Heart right ventricle (tissue), 16 donors: Measurements from ENCODE around the gene CYP19A1. TPM values are rescaled to one million over a fixed set of nuclear protein-coding genes. Genes with fewer than 3 reads are reported as not detected.
A peak's percentile ranks its signal among the peaks of the same experiment; 100 is the strongest.

ENCODE experiments used
- ATAC-seq, 8 donors: fragments of 200-7000 bp; cut with Tn5 transposase; one replicate each; pipeline ENCODE4 v1.9.1; 2020; ENCODE audit warnings: mild to moderate bottlenecking in 8 of 8, moderate library complexity in 8 of 8, moderate number of reproducible peaks in 1 of 8
- DNase-seq, 2 donors: peaks; one replicate each; pipeline ENCODE4 v3.0.0-alpha.2; 2020
- H3K27ac ChIP-seq, 10 donors: fragments of 200-600 bp; sonication (generic) in 2 of 10; one replicate each; pipeline versions ENCODE4 v1.5.0 to v1.8.0; 2020 to 2022; ENCODE audit warnings: mild to moderate bottlenecking in 3 of 10
- H3K27me3 ChIP-seq, 7 donors: fragments of 200-600 bp; one replicate each; pipeline ENCODE4 v1.8.0; 2021 to 2022; ENCODE audit warnings: mild to moderate bottlenecking in 2 of 7
- H3K36me3 ChIP-seq, 9 donors: fragments of 200-600 bp; sonication (generic) in 1 of 9; one replicate each; pipeline versions ENCODE4 v1.5.0 to v1.8.0; 2020 to 2022; ENCODE audit warnings: mild to moderate bottlenecking in 2 of 9
- H3K4me1 ChIP-seq, 9 donors: fragments of 200-600 bp; sonication (generic) in 1 of 9; one replicate each; pipeline versions ENCODE4 v1.5.0 to v1.8.0; 2020 to 2022; ENCODE audit warnings: mild to moderate bottlenecking in 4 of 9
- H3K4me3 ChIP-seq, 10 donors: fragments of 200-600 bp; sonication (generic) in 2 of 10; one replicate each; pipeline versions ENCODE4 v1.5.0 to v1.8.0; 2020 to 2022; ENCODE audit warnings: mild to moderate bottlenecking in 7 of 10, moderate library complexity in 2 of 10
- H3K9me3 ChIP-seq, 11 donors: fragments of 200-600 bp in 10 of 11; sonication (generic) in 2 of 11; one replicate each; pipeline versions ENCODE4 v1.5.0 to v1.8.0; 2013 to 2022; ENCODE audit warnings: mild to moderate bottlenecking in 2 of 11, control low read depth in 1 of 11, moderate library complexity in 1 of 11
- CTCF ChIP-seq, 9 donors: fragments of 200-600 bp; sonication (generic) in 2 of 9; IDR thresholded peaks; one replicate each; pipeline versions ENCODE4 v1.5.0 to v1.8.0; 2021 to 2022; ENCODE audit warnings: antibody characterized with exemption in 9 of 9, mild to moderate bottlenecking in 5 of 9, moderate library complexity in 1 of 9
- WGBS, 2 donors: extraction: QIAGEN DNeasy Blood & Tissue Kit; methylation state at CpG; one replicate each; pipeline ENCODE4 v1.1.7; 2013; ENCODE audit warnings: inconsistent platforms in 1 of 2; 5-methylcytosine and 5-hydroxymethylcytosine counted together
- intact Hi-C, 10 donors: fragments of 100-400 bp; cut with DNase I; formaldehyde crosslinking; loops; one replicate each; pipeline versions ENCODE4 v1.11.1 to v1.14.2; 2022
- polyA plus RNA-seq, 2 donors: library from polyadenylated mRNA; stranded (reverse); fragments of 200-250 nt; gene quantifications; one replicate each; pipeline ENCODE4 v1.2.3, GENCODE V29; 2013
- total RNA-seq, 10 donors: library from RNA; stranded (reverse); fragmentation: NEBNext Ultra II Directional in 3 of 10; extraction: Animal tissue kit (Norgen Biotek cat#: 25700) in 3 of 10; gene quantifications; one replicate each; pipeline versions ENCODE4 v1.2.1 to v1.2.4, GENCODE V29; 2021 to 2023
- donor health status: Arrhythmogenic right ventricular cardiomyopathy.
- donor health status: ischemic (EF 13 %, LVEDD 7.1; RV severe dilation, severe dysfunction).
- donor health status: healthy with polysubstance abuse.
- donor health status: DM: no; HTN: yes; CAD: no.
- donor health status: DM: no; HTN: no; CAD: no.
- donor health status: ischemic (EF 25% LVEDD 6.9; RV normal size, moderate dysfunction).
- donor health status: ischemic (EF 25% LVEDD 5.7; RV mildly dilated, moderate dysfunction).
- donor health status: healthy.
- donor health status: DM: yes; HTN: yes; CAD: no.
- donor health status: Ischemic cardiomyopathy.
- donor health status: ischemic (EF 35%, LVEDD 5.7; RV mildly dilated, moderate dysfunction).
- donor health status: nonischemic (EF 11% LVEDD 7.7; RV severe dilation, severe dysfunction).
- donor health status: DM: yes; HTN: yes; CAD: no.
- donor health status: PGD.
- donor health status: ischemic (EF 29% LVEDD 5.4; RV normal size, mild dysfunction).
- donor health status: nonischemic (EF 23%, LVEDD 6.1; RV moderate dilation, normal function).

Gene CYP19A1
- total and polyA plus RNA-seq, 12 donors, result 0.26 to 1.9 (median 0.68) TPM; not detected in 3

- no peak for DNase-seq
- Histone ChIP-seq H3K4me1 (peaks cover 0 to 6% (median 0%) of the 10 kb centered on the region in 9 donors), H3K27me3 (no peaks in the 10 kb centered on the region), H3K27ac (no peak overlapping the region), H3K4me3 (no peak overlapping the region), H3K36me3 (no peaks in the 10 kb centered on the region), H3K9me3 (no peaks in the 10 kb centered on the region)
- 79 to 83% methylated on average over 13 of the region's 13 CpGs for WGBS, 2 donors
- ATAC-seq, result no peak
- no peak for TF ChIP-seq CTCF (IDR thresholded peaks at IDR 0.05)
- intact Hi-C loops, result loop anchor here in 1 of 10 donors (10.0 kb wide), 1 partner anchor 124 kb away; no protein-coding TSS in a partner anchor
These were observed 50.0 kb downstream of the CYP19A1 start for GRCh38 chr15:51288143-51289065.

GRCh38 chr15:51286816-51287215 is 51.6 kb downstream of the CYP19A1 start:
- TF ChIP-seq CTCF (IDR thresholded peaks at IDR 0.05), result peak in 8 of 9 donors; percentile 7 to 56 (median 40)
- peaks cover 0 to 20% (median 0%) of the 10 kb centered on the region in 9 donors for H3K4me1 ChIP-seq
- no peak overlapping the region for H3K4me3 ChIP-seq
- H3K36me3 ChIP-seq, result no peaks in the 10 kb centered on the region
- ATAC-seq, result peak in 6 of 8 donors; percentile 50 to 61 (median 58)
- intact Hi-C loops, result loop anchor here in 2 of 10 donors (2.0 to 10.0 kb wide), 2 partner anchors 92 to 122 kb away; no protein-coding TSS in a partner anchor
- 98 to 100% methylated on average over 1 of the region's 1 CpG for WGBS, 2 donors
- no peak overlapping the region for H3K27ac ChIP-seq
- DNase-seq, result no peak
- H3K27me3 ChIP-seq, result no peaks in the 10 kb centered on the region
- no peaks in the 10 kb centered on the region for H3K9me3 ChIP-seq

- Histone ChIP-seq H3K9me3 (no peaks in the 10 kb centered on the region), H3K4me1 (peaks cover 0 to 26% (median 0%) of the 10 kb centered on the region in 9 donors), H3K27me3 (no peaks in the 10 kb centered on the region), H3K4me3 (no peak overlapping the region), H3K36me3 (no peaks in the 10 kb centered on the region), H3K27ac (no peak overlapping the region)
- ATAC-seq, result no peak
- TF ChIP-seq CTCF (IDR thresholded peaks at IDR 0.05), result no peak
- WGBS, 2 donors, result 79 to 86% methylated on average over 6 of the region's 6 CpGs
- DNase-seq, result no peak
- intact Hi-C loops, result loop anchor here in 1 of 10 donors (10.0 kb wide), 1 partner anchor 121 kb away; no protein-coding TSS in a partner anchor
These were observed 53.0 kb downstream of the CYP19A1 start for GRCh38 chr15:51285399-51285798.

GRCh38 chr15:51284871-51285270 is 53.5 kb downstream of the CYP19A1 start:
- Histone ChIP-seq H3K9me3 (no peaks in the 10 kb centered on the region), H3K4me1 (peaks cover 0 to 26% (median 0%) of the 10 kb centered on the region in 9 donors), H3K27ac (no peak overlapping the region), H3K27me3 (peaks cover 0 to under 1% (median 0%) of the 10 kb centered on the region in 7 donors), H3K36me3 (no peaks in the 10 kb centered on the region), H3K4me3 (no peak overlapping the region)
- DNase-seq (no peak), ATAC-seq (no peak)
- TF ChIP-seq CTCF (IDR thresholded peaks at IDR 0.05), result no peak
- intact Hi-C loops, result loop anchor here in 2 of 10 donors (5.0 to 10.0 kb wide), 2 partner anchors 97 to 120 kb away; no protein-coding TSS in a partner anchor
- WGBS, 2 donors, result 95 to 96% methylated on average over 6 of the region's 6 CpGs
